ENCODE data around the gene KCNJ3.

KCNJ3 gene

DNA sequence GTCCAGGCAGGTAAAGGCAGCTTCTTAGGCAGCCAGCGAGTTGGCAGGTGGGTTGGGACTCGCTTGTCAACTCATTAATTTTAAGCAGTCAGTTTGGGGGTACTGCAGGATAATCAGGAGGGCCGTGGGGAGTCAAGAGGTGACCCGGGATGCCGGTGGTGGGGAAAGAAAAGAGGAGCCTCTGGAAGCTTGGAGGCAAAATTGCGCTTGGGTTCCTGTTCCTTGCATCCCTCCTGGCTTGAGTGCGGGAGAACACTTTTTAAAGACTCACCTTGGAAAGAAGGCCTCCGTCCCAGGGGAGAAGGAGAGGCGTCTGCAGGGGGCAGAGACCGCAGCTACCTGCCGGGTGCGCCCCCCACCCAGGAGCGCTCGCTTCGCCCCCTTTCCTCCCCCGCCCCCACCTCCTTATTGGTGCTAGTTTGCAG is at the start of gene KCNJ3:
KCNJ3 (plus strand) TSS at position 400 of the 425 bp plus-strand sequence. CDS start 81 bp downstream, outside the sequence.
- DNase-seq (ENCODE audit: low read depth in 4 of 4, low spot score in 1 of 4) = no peak

- DNase-seq (ENCODE audit: low read depth in 4 of 4, low spot score in 1 of 4) = no peak
Observed at GRCh38 chr2:154655499-154655898, 43.0 kb upstream of the KCNJ3 start.

DNA sequence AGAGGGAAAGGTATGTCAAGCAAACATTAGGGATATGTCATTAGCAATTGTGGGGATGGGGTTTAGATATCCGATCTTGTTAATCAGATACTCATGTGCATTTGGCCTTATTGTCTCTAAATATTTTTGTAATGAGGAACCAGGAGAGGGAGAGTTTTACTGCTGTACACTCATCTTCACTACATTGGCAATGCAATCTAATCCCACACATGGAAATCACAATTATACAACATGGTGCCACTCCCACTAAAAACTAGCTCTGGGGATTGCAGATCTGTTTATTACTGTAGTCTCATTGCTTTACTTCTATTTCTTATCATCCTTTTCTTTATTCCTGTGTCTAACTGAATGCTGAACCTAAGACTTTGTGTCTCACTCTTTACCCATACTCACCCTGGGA is 39.6 kb upstream of the KCNJ3 start:
- no peak for DNase-seq (ENCODE audit: low read depth in 4 of 4, low spot score in 1 of 4)

DNA sequence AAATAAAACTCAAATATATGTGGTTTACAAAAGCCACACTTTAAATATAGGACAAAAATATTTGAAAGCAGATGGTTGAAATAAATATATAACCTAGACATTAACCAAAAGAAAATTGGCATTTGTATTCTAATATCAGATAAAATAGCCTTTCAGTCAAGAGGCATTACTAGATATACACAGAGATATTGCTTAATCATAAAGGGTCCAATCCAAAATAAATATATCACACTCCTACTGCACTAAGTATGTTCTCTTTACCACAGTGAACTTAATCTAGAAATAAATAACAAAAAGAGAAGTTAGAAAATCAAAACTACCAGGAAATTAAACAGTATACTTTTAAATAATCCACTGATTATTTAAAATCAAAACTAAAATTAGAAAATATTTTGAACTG is 34.2 kb upstream of the KCNJ3 start:
- DNase-seq (ENCODE audit: low read depth in 4 of 4, low spot score in 1 of 4) = no peak

DNA sequence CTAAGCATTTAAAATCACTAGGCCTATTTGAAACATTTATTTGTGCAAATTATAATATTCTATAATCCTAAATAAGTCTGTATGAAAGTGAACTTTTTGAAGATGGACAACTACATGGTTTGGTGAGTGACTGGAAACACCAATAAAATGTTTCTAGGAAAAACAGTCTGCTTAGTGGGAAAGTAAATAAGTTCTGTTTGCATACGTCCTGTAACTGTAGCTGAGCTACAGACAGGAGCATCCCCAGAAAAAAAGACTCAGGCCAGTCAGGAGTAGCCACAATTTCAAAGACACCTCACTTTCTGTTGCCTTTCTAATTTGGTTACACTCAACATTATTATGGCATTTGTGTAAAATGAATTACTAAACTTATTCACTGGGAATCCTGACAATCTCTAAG is 28.4 kb upstream of the KCNJ3 start:
- no peak for DNase-seq (ENCODE audit: low read depth in 4 of 4, low spot score in 1 of 4)

DNA sequence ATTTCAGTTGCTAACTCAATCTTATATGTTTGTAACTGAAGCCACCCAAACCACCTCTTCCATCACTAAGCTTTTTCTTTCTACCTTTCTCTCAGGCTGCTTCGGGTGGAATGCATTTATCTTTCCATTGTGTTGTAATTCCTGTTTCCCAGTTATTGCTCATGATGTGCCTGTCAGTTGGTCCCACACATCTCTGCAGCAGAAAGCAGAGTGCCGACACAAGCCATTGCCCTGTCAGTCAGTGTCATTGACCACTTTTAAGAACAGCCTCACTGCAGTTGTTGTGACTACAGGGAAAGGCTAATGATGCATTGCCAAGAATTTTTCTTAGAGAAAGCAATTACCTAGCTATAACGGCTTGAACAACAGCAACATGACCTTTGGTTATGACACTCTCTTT is 24.8 kb upstream of the KCNJ3 start:
- DNase-seq (ENCODE audit: low read depth in 4 of 4, low spot score in 1 of 4) = no peak

DNA sequence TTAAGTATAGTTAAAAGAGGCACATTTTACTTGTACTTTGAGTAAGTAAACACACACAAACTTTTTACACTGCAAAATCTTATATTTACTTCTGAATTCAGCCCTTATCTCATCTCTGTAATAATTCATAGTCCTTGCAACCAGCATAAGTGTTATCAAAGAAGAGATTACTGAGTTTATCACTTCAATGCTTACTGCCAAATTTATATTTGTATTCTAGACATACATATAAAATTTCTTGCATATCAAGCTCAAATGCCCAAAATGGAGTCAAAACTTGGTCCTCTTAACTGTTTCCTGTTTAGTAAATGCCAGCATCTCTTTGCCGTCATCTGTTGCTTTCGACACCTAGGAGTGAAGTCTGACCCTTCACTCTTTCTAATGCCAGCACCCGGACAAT is 21.1 kb upstream of the KCNJ3 start:
- DNase-seq (ENCODE audit: low read depth in 4 of 4, low spot score in 1 of 4) = no peak

DNA sequence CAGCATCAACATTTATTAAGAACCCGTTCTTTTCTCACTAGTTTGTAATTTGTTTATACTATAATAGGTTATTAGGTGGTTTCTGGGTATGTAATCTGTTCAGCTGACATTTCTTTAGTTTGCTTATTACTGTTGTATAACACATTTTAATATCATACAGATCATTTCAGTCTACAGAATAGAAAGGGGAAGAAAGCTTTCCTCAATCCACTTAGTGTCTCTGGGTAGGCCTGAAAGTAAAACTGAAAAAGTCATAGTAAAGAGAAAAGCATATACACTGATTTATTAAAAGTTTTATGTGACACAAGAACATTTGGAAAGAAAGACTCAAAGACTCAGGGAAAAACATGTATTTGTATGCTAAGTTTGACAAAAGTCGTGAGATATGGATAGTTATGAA is 16.8 kb upstream of the KCNJ3 start:
- DNase-seq (ENCODE audit: low read depth in 4 of 4, low spot score in 1 of 4) = no peak

DNA sequence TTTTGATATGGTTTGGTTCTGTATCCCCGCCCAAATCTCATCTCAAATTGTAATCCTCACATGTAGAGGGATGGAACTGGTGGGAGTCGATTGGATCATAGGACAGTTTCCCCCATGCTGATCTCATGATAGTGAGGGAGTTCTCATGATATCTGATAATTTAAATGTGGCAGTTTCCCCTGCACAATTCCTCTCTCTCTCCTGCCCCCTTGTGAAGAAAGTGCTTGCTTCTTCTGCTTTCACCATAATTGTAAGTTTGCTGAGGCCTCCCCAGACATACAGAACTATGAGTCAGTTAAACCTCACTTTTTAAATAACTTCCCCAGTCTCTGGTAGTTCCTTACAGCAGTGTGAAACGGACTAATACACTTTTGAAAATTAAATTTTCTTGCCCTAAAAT is 12.3 kb upstream of the KCNJ3 start:
- no peak for DNase-seq (ENCODE audit: low read depth in 4 of 4, low spot score in 1 of 4)

DNA sequence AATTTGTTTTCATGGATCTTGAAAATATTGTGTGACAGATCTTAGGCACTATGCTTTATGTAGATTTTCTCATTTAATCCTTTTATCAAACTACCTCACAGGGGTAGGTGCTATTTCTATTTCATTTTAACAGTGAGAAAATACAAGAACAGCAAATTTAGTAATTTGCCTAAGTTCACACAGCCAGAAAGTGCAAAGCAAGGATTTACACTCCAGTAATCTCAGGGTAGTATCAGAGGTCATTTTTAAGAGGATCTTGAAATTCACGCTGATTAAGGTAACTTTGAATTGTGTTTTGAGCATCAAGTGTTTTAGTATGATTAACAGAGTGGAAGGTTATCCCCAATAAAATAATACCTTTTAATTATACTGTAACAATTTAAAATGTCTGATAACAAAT is 10.1 kb upstream of the KCNJ3 start:
- DNase-seq (ENCODE audit: low read depth in 4 of 4, low spot score in 1 of 4) = no peak

DNA sequence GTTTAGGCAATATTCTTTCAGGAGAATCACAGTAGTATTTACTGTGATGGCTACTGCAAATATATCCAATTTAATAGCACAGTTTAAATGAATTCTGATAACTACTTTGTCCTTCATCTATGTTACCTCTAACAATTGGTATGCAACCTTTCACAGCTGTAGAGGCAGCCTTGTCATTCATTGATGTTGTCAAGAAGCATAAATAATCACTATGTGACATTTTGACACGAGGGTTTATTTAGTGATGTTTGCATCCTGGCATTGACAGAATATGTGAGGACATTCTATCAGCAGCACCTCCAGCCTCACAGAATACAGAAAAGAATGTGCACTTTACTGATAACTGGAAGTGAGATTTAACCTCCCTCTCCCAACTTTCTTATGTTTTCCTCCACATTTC is 9.3 kb upstream of the KCNJ3 start:
- DNase-seq (ENCODE audit: low read depth in 4 of 4, low spot score in 1 of 4) = no peak

- DNase-seq (ENCODE audit: low read depth in 4 of 4, low spot score in 1 of 4) = no peak
Observed at GRCh38 chr2:154692927-154693326, 5.6 kb upstream of the KCNJ3 start.

DNA sequence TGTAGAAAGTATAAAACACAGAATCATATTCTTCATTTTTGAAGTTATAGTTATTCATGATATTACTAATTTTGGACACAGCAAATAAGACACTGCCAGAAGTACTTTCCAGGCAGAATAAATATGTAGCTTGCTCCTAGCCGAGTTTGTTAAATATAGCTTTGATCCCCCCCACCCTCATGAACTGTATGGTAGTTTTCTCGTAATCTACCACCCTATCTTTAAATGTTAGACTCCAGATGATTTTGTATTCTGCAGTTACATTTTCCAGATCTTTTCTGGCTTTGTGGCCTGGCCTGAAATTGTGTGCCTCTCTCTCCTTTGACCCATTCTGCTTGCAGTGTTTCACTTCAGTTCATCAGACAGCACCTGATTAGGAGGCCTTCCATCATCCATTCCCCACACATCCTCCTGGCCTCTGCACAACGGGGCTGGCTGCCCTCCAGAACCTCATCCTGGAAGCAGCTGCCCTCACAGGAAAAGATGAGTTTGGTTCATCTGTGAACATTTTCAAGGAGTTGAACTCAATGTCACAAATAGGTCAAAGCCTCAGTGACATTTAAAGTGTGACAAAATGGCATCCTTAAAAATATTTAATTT is 4.7 kb upstream of the KCNJ3 start:
- DNase-seq (ENCODE audit: low read depth in 4 of 4, low spot score in 1 of 4) = no peak

GRCh38 chr2:154694881-154695280 is 3.6 kb upstream of the KCNJ3 start:
- DNase-seq (ENCODE audit: low read depth in 4 of 4, low spot score in 1 of 4) = no peak

DNA sequence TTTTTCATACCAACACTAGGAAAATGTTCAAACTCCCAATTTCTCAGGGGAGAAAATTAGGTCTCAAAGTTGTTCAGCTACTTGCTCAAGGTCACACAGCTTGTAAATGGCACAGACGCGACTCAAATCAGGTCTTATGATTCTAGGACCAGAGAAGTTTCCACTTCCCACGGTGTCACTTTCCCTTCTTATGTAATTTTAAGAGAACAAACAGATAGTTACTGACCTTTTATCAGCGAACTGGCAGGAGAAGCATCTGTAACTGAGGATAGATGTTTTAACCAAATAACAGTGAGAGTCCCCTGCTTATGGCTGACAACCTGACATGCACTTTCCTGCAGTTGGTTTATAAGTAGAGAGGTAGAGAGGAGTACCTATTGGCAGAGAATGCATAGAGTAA is 2.1 kb upstream of the KCNJ3 start:
- DNase-seq (ENCODE audit: low read depth in 4 of 4, low spot score in 1 of 4) = no peak

- DNase-seq (ENCODE audit: low read depth in 4 of 4, low spot score in 1 of 4) = no peak
Observed at GRCh38 chr2:154696810-154697417, 1.6 kb upstream of the KCNJ3 start.

- DNase-seq (ENCODE audit: low read depth in 4 of 4, low spot score in 1 of 4) = no peak
Observed at GRCh38 chr2:154697418-154698252, 860 bp upstream of the KCNJ3 start.

GRCh38 chr2:154698721-154699574 is 453 bp downstream of the KCNJ3 start:
- no peak for DNase-seq (ENCODE audit: low read depth in 4 of 4, low spot score in 1 of 4)

GRCh38 chr2:154699575-154699930 is 1.1 kb downstream of the KCNJ3 start:
- no peak for DNase-seq (ENCODE audit: low read depth in 4 of 4, low spot score in 1 of 4)

- no peak for DNase-seq (ENCODE audit: low read depth in 4 of 4, low spot score in 1 of 4)
Observed at GRCh38 chr2:154700136-154700535, 1.6 kb downstream of the KCNJ3 start.

- no peak for DNase-seq (ENCODE audit: low read depth in 4 of 4, low spot score in 1 of 4)
Observed at GRCh38 chr2:154704991-154705390, 6.5 kb downstream of the KCNJ3 start.

DNA sequence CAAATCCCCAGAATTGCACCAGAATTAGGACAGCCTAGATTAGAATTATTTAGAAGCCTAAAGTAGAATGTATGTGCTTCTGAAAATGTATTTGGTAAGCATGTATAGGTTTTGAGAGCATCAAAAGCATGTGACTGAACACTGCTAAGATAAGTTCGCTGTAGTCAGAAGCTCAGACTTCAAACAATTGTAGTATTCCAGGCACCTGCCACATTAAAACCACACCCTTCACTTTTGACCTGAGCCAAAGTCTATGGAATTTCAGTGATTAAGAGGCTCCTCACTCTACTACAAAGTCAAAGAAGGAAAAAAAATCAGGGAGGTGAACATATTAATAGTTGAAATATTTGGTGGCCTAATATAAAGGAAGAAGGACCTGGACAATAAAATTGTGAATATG is 8.2 kb downstream of the KCNJ3 start:
- DNase-seq (ENCODE audit: low read depth in 4 of 4, low spot score in 1 of 4) = no peak

Measured in stimulated activated CD4-positive, alpha-beta T cell treated with anti-CD3 and anti-CD28 coated beads, Interleukin-1b, Interleukin-23, amount 100 ng/mL, for 24 hours (primary cell).